Measurements from ENCODE around the gene SRC. TPM values are rescaled to one million over a fixed set of nuclear protein-coding genes. Genes with fewer than 3 reads are reported as not detected.

Gene SRC
- total and polyA plus RNA-seq, 2 of the 8 experiments (the other 6 are each of a cell fraction or from before 2014, with no cell fraction given): 27.6 to 28.8 TPM

DNA sequence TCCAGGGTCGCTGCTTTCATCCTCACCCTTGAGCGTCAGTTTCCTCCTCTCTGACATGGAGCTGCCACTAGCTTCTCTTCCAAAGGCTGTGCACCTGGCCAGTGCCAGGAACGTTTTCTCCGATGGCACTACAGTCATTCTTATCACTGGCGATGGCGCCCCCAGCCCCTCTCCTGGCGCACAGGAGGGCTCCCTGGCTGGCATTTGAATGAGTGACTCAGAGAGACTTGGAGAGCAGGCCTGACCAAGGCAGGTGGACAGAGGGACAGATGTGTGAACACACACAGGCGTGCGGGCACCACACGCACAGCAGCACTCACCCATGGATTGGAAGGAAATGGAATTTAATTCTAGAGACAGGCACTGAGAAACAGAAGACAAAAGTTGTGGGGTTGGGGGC, 77.6 kb downstream of the SRC start (continued):
- TF ChIP-seq, protein P1, sequence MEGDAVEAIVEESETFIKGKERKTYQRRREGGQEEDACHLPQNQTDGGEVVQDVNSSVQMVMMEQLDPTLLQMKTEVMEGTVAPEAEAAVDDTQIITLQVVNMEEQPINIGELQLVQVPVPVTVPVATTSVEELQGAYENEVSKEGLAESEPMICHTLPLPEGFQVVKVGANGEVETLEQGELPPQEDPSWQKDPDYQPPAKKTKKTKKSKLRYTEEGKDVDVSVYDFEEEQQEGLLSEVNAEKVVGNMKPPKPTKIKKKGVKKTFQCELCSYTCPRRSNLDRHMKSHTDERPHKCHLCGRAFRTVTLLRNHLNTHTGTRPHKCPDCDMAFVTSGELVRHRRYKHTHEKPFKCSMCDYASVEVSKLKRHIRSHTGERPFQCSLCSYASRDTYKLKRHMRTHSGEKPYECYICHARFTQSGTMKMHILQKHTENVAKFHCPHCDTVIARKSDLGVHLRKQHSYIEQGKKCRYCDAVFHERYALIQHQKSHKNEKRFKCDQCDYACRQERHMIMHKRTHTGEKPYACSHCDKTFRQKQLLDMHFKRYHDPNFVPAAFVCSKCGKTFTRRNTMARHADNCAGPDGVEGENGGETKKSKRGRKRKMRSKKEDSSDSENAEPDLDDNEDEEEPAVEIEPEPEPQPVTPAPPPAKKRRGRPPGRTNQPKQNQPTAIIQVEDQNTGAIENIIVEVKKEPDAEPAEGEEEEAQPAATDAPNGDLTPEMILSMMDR (IDR thresholded peaks at IDR 0.05; ENCODE audit: control extremely low read depth in 1 of 3, insufficient read depth in 1 of 3, low read depth in 1 of 3, low read length in 3 of 3): no peak
- TF ChIP-seq EGR1 (IDR thresholded peaks at IDR 0.05; ENCODE audit: borderline replicate concordance, low read depth, low read length): no peak

Data from H1 (cell line).